Measurements from ENCODE around the gene PCDHB5. TPM values are rescaled to one million over a fixed set of nuclear protein-coding genes. Genes with fewer than 3 reads are reported as not detected.
"Not testable (repeated sequence)": the region's sequence is repeated elsewhere in the genome, so short reads cannot be mapped to it uniquely, and the experiment has no call there.

The PCDHB5 gene
- total RNA-seq, 1 experiment from 2014 or later, result 12.5 TPM

DNA sequence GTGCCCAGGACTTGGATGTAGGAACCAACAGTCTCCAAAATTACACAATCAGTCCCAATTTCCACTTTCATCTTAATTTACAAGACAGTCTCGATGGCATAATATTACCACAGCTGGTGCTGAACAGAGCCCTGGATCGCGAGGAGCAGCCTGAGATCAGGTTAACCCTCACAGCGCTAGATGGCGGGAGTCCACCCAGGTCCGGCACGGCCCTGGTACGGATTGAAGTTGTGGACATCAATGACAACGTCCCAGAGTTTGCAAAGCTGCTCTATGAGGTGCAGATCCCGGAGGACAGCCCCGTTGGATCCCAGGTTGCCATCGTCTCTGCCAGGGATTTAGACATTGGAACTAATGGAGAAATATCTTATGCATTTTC is 39.8 kb upstream of the PCDHB5 start:
- CTCF ChIA-PET, result interaction anchor here (0.7 to 2.4 kb wide), 44 partner anchors 9 to 469 kb away, joined by 3 to 27 read pairs (median 6); partner anchors contain the start of genes PCDHA1, PCDHA10, PCDHA11 and PCDHA2
- TF ChIP-seq, protein P1, sequence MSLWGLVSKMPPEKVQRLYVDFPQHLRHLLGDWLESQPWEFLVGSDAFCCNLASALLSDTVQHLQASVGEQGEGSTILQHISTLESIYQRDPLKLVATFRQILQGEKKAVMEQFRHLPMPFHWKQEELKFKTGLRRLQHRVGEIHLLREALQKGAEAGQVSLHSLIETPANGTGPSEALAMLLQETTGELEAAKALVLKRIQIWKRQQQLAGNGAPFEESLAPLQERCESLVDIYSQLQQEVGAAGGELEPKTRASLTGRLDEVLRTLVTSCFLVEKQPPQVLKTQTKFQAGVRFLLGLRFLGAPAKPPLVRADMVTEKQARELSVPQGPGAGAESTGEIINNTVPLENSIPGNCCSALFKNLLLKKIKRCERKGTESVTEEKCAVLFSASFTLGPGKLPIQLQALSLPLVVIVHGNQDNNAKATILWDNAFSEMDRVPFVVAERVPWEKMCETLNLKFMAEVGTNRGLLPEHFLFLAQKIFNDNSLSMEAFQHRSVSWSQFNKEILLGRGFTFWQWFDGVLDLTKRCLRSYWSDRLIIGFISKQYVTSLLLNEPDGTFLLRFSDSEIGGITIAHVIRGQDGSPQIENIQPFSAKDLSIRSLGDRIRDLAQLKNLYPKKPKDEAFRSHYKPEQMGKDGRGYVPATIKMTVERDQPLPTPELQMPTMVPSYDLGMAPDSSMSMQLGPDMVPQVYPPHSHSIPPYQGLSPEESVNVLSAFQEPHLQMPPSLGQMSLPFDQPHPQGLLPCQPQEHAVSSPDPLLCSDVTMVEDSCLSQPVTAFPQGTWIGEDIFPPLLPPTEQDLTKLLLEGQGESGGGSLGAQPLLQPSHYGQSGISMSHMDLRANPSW (CRISPR knock-in tag; conservative IDR thresholded peaks at IDR 0.05; ENCODE audit: low read depth), result no peak
- TF ChIP-seq FOXK1 (CRISPR knock-in tag; IDR thresholded peaks at IDR 0.05), result no peak
- no peaks in the 10 kb centered on the region for H3K27me3 Mint-ChIP-seq (ENCODE audit: low read depth)
- H3K36me3 Mint-ChIP-seq, result peaks cover 20% of the 10 kb centered on the region
- POLR2A ChIA-PET, result interaction anchor here (1.0 to 1.1 kb wide), 2 partner anchors 225 to 466 kb away, joined by 3 read pairs; partner anchors contain the start of gene TAF7
- H3K27ac Mint-ChIP-seq, result peak overlapping the region; percentile 97; the same call in 1 of the 2 replicates
- DNase-seq (ENCODE audit: low spot score) (no peak), ATAC-seq (0 out of 2 replicates have a peak, but pooled peaks have one; percentile 14)
- peaks cover 14% of the 10 kb centered on the region for H3K9me3 Mint-ChIP-seq
- peak overlapping the region; percentile 95 for H3K4me3 Mint-ChIP-seq
- peaks cover 12% of the 10 kb centered on the region for H3K4me1 Mint-ChIP-seq

DNA sequence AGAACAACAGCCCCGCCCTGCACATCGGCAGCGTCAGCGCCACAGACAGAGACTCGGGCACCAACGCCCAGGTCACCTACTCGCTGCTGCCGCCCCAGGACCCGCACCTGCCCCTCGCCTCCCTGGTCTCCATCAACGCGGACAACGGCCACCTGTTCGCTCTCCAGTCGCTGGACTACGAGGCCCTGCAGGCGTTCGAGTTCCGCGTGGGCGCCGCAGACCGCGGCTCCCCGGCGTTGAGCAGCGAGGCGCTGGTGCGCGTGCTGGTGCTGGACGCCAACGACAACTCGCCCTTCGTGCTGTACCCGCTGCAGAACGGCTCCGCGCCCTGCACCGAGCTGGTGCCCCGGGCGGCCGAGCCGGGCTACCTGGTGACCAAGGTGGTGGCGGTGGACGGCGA is 38.8 kb upstream of the PCDHB5 start:
- H3K27me3 Mint-ChIP-seq (ENCODE audit: low read depth); ATAC-seq; H3K27ac Mint-ChIP-seq; POLR2A ChIA-PET; DNase-seq (ENCODE audit: low spot score); CTCF ChIA-PET: not testable (repeated sequence)
- H3K36me3 Mint-ChIP-seq, result peaks cover 26% of the 10 kb centered on the region
- peak overlapping the region; percentile 95 for H3K4me3 Mint-ChIP-seq
- H3K4me1 Mint-ChIP-seq, result peaks cover 16% of the 10 kb centered on the region
- H3K9me3 Mint-ChIP-seq, result peaks cover 14% of the 10 kb centered on the region

DNA sequence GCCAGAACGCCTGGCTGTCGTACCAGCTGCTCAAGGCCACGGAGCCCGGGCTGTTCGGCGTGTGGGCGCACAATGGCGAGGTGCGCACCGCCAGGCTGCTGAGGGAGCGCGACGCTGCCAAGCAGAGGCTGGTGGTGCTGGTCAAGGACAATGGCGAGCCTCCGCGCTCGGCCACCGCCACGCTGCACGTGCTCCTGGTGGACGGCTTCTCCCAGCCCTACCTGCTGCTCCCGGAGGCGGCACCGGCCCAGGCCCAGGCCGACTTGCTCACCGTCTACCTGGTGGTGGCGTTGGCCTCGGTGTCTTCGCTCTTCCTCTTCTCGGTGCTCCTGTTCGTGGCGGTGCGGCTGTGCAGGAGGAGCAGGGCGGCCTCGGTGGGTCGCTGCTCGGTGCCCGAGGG is 38.4 kb upstream of the PCDHB5 start:
- H3K27me3 Mint-ChIP-seq (ENCODE audit: low read depth); DNase-seq (ENCODE audit: low spot score); POLR2A ChIA-PET; H3K27ac Mint-ChIP-seq; ATAC-seq; CTCF ChIA-PET: not testable (repeated sequence)
- Mint-ChIP-seq H3K4me1 (peaks cover 16% of the 10 kb centered on the region), H3K36me3 (peaks cover 30% of the 10 kb centered on the region), H3K4me3 (peak overlapping the region; percentile 4; the same call in 1 of the 2 replicates), H3K9me3 (peaks cover 14% of the 10 kb centered on the region)

DNA sequence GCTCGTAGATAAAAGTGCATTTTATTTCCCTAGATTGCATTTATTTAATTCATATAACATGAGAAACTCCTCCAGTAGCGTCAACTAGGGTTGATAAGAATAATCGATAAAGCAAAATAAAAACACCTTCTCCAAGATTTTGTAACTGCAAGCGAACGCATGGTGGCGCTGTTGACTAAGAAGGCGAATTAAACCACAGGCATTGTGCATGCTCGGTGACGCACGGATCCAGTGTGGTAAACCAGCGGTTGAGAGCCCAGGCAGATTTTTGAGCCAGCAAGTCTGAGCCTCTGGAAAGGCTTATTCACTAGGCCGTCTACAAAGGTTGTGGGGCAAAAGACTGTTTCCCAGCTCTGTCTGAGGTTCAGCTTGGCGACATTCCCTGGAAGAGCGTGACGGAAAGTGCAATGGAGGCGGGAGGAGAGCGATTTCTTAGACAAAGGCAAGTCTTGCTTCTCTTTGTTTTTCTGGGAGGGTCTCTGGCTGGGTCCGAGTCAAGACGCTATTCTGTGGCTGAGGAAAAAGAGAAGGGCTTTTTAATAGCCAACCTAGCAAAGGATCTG is 34.7 kb upstream of the PCDHB5 start, which contains the start of gene PCDHB3:
Gene PCDHB3 (plus strand): TSS at position 231 of the 563 bp plus-strand sequence. CDS start 177 bp downstream, at position 408.
- H3K27ac Mint-ChIP-seq, result peak within 1 kb of the TSS; percentile 98
- POLR2A ChIA-PET, result no interaction called here

More for the DNA sequence above, 34.7 kb upstream of the PCDHB5 start, which contains the start of gene PCDHB3:
- Mint-ChIP-seq H3K4me1 (peaks cover 14% of the 10 kb centered on the region), H3K9me3 (peaks cover 3% of the 10 kb centered on the region; the same call in 1 of the 2 replicates), H3K36me3 (peaks cover 35% of the 10 kb centered on the region), H3K27me3 (ENCODE audit: low read depth) (no peaks in the 10 kb centered on the region), H3K4me3 (peak within 1 kb of the TSS; percentile 80)
- DNase-seq (ENCODE audit: low spot score) (peak; percentile 88), ATAC-seq (peak; percentile 90)
- TF ChIP-seq ZNF423 (CRISPR knock-in tag; IDR thresholded peaks at IDR 0.05) (no peak), CBFB (CRISPR knock-in tag; IDR thresholded peaks at IDR 0.05; ENCODE audit: low read depth) (no peak)
- TF ChIP-seq, protein P2, sequence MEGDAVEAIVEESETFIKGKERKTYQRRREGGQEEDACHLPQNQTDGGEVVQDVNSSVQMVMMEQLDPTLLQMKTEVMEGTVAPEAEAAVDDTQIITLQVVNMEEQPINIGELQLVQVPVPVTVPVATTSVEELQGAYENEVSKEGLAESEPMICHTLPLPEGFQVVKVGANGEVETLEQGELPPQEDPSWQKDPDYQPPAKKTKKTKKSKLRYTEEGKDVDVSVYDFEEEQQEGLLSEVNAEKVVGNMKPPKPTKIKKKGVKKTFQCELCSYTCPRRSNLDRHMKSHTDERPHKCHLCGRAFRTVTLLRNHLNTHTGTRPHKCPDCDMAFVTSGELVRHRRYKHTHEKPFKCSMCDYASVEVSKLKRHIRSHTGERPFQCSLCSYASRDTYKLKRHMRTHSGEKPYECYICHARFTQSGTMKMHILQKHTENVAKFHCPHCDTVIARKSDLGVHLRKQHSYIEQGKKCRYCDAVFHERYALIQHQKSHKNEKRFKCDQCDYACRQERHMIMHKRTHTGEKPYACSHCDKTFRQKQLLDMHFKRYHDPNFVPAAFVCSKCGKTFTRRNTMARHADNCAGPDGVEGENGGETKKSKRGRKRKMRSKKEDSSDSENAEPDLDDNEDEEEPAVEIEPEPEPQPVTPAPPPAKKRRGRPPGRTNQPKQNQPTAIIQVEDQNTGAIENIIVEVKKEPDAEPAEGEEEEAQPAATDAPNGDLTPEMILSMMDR (IDR thresholded peaks at IDR 0.05), result peak; percentile 71
- TF ChIP-seq, protein P3, sequence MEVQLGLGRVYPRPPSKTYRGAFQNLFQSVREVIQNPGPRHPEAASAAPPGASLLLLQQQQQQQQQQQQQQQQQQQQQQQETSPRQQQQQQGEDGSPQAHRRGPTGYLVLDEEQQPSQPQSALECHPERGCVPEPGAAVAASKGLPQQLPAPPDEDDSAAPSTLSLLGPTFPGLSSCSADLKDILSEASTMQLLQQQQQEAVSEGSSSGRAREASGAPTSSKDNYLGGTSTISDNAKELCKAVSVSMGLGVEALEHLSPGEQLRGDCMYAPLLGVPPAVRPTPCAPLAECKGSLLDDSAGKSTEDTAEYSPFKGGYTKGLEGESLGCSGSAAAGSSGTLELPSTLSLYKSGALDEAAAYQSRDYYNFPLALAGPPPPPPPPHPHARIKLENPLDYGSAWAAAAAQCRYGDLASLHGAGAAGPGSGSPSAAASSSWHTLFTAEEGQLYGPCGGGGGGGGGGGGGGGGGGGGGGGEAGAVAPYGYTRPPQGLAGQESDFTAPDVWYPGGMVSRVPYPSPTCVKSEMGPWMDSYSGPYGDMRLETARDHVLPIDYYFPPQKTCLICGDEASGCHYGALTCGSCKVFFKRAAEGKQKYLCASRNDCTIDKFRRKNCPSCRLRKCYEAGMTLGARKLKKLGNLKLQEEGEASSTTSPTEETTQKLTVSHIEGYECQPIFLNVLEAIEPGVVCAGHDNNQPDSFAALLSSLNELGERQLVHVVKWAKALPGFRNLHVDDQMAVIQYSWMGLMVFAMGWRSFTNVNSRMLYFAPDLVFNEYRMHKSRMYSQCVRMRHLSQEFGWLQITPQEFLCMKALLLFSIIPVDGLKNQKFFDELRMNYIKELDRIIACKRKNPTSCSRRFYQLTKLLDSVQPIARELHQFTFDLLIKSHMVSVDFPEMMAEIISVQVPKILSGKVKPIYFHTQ (CRISPR knock-in tag; IDR thresholded peaks at IDR 0.05), result no peak
- CTCF ChIA-PET, result interaction anchor here (0.7 to 1.3 kb wide), 8 partner anchors 14 to 464 kb away, joined by 3 to 7 read pairs (median 3); partner anchors contain the start of genes PCDHA12, PCDHB11 and PCDHB16
